NT2/D1 (cell line): ENCODE measurements around the gene PPFIA1.

Experiments used
- SUZ12 ChIP-seq: IDR thresholded peaks from 2 replicates; pipeline ENCODE4 v1.6.1; 2011; ENCODE audit not compliant: insufficient read length, insufficient read depth; ENCODE audit errors: extremely low read depth
- YY1 ChIP-seq: IDR thresholded peaks from 2 replicates; pipeline ENCODE4 v1.6.1; 2011; ENCODE audit not compliant: insufficient read length, insufficient read depth
- ZNF274 ChIP-seq: IDR thresholded peaks from 2 replicates; pipeline ENCODE4 v1.6.1; 2011; ENCODE audit warnings: mild to moderate bottlenecking, low read depth, low read length

DNA sequence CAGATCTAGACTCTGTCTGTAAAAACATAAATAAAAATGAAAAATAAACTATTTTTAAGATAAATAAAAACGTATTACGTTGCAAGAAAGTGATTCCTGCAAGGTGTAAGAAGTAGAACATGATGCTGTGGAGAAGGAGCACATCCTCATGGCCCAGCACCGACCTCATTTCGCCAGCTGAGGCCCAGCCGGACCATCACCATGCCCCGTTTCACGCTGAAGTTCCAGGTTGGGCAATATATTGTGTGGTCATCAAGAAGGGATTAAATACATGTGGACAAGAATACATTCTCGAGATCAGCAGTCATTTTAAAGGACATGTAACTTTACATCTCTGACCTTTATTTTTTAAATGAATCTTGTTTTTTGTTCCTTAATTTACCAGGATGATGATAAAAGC is 107.2 kb downstream of the PPFIA1 start:
- no peak for TF ChIP-seq SUZ12
- no peak for TF ChIP-seq ZNF274
- no peak for TF ChIP-seq YY1
